ENCODE data around the gene SLC6A3. TPM values are rescaled to one million over a fixed set of nuclear protein-coding genes. Genes with fewer than 3 reads are reported as not detected.

SLC6A3 gene
- total RNA-seq, 1 experiment from 2014 or later: not detected

DNA sequence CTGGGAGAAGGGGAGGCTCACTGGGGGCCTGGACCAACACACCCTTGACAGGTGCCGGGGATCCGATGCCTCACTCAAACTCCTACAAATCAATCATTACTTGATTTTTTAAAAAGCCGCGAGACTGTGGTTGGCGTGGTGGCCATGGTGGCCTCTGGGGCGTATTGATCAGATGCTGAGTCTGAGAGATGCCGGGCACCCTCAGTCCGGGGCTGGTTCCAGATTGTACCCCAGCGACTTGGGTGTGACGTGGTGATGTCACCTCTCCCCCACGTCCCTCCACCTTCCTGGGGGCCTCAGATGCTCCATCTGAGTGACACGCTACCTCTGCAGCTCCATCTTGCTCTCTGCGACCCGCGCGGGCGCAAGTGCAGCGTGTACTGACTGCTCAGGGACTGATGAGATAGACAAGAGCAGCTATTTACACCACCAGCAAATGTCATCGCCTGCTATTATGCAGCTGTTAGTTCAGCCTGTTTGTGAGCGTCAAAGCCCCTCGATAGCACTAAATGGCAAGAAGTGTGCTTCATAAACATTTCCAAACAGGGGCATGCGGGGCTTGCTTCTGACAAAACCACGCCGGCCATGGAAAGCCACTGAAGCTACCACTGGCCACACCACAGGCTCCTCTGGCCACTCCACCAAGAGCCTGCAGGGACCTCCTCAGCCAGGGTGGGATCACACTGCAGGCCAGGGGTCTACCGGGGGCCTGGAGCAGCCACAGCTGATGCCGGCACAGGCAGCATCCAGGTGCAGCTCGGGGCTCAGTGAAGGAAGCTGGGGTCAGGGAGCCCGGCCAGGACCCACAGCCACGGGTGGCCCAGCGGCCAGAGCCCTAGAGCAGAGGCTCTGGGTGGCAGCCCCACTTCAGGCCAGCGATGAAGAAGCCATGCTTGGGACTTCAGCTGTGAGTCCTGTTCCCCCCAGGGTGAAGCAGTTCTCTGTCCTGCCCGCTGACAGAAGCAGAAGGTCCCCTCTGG, 50.1 kb downstream of the SLC6A3 start:
- Histone ChIP-seq H3K4me3 (no peak overlapping the region), H3K36me3 (no peaks in the 10 kb centered on the region), H3K9me3 (peaks cover 12% of the 10 kb centered on the region), H3K27me3 (peaks cover 93% of the 10 kb centered on the region)
- no peak for DNase-seq

DNA sequence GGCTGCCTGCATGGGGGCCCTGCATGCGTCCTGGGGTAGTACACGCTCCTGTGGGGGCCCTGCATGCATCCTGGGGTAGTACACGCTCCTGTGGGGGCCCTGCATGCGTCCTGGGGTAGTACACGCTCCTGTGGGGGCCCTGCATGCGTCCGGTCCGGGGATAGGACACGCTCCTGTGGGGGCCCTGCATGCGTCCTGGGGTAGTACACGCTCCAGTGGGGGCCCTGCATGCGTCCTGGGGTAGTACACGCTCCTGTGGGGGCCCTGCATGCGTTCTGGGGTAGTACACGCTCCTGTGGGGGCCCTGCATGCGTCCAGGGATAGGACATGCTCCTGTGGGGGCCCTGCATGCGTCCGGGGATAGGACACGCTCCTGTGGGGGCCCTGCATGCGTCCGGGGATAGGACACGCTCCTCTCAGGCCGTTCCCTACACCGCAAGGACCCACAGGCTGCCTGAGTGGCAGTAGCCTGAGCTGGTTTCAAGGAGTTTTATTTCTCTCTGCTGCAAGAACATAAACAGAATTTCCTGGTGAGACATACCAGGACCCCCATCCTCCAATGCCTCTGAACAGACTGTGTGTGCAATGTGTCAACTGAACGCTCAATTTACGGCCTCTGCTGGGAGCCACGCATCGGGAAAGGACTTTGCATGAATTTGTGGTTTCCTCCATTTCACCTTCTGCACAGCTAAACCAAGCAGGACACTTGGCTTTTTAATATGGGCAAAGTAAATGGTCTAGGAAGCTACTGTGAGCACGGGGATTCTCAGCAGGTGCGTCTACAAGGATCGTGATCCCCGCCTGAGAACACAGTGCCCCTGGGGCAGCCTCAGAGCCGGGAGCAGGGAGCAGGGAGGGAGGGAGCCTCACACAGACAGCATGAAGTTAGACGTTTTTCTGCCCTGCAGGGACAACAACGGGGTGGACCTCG, 51.4 kb downstream of the SLC6A3 start:
- Histone ChIP-seq H3K27me3 (peaks cover 94% of the 10 kb centered on the region), H3K36me3 (no peaks in the 10 kb centered on the region), H3K4me3 (no peak overlapping the region), H3K9me3 (peaks cover 5% of the 10 kb centered on the region)
- no peak for DNase-seq

GRCh38 chr5:1392801-1393565, 52.3 kb downstream of the SLC6A3 start:
- H3K4me3 ChIP-seq: no peak overlapping the region
- no peaks in the 10 kb centered on the region; the same call in 1 of the 2 replicates for H3K9me3 ChIP-seq
- peaks cover 94% of the 10 kb centered on the region for H3K27me3 ChIP-seq
- DNase-seq: no peak
- no peaks in the 10 kb centered on the region for H3K36me3 ChIP-seq

DNA sequence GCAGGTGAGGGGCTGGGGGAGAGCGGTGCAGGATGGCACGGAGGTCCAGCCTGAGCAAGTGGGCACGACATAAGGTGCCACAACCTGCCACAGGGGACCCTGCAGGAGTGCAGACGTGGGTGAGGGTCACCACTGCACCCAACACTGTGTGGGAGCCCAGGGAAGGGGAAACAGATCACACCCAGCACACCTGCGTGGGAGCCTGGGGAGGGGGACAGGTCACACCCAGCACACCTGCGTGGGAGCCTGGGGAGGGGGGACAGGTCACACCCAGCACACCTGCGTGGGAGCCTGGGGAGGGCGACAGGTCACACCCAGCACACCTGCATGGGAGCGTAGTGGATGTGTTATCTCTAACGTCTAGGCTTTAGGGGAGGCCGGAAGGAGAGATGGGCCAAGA, 53.0 kb downstream of the SLC6A3 start:
- Histone ChIP-seq H3K4me3 (no peak overlapping the region), H3K27me3 (peaks cover 94% of the 10 kb centered on the region), H3K36me3 (no peaks in the 10 kb centered on the region), H3K9me3 (no peaks in the 10 kb centered on the region; the same call in 1 of the 2 replicates)
- DNase-seq: no peak

GRCh38 chr5:1391691-1392090, 53.5 kb downstream of the SLC6A3 start:
- no peaks in the 10 kb centered on the region for H3K36me3 ChIP-seq

GRCh38 chr5:1390861-1391600, 54.2 kb downstream of the SLC6A3 start:
- DNase-seq: no peak
- H3K27me3 ChIP-seq: peaks cover 93% of the 10 kb centered on the region
- no peaks in the 10 kb centered on the region for H3K36me3 ChIP-seq
- H3K9me3 ChIP-seq: no peaks in the 10 kb centered on the region; the same call in 1 of the 2 replicates
- no peak overlapping the region for H3K4me3 ChIP-seq

More at GRCh38 chr5:1391691-1392090, 53.5 kb downstream of the SLC6A3 start:
- H3K27me3 ChIP-seq: peaks cover 93% of the 10 kb centered on the region
- DNase-seq: no peak
- no peaks in the 10 kb centered on the region; the same call in 1 of the 2 replicates for H3K9me3 ChIP-seq
- no peak overlapping the region for H3K4me3 ChIP-seq

DNA sequence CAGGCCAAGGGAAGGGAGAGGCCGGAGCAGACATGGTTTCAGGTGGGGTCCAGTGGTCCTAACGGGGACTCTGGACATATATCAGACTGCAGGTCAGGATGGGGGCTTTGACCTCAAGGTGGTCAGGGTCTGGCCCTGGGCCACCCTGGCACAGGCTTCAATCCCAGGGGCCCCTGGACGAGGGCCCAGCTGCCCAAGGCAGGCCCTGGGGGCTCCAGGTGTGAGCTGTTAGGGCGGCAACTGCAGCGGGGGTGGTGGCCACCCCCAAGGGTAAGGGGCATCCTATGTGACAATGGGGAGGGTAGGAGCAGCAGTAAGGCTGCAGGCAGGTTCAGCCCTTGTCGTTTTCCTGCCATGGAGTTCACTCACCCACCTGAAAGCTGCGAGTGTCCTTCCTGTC, 54.9 kb downstream of the SLC6A3 start:
- Histone ChIP-seq H3K4me3 (no peak overlapping the region), H3K27me3 (peaks cover 93% of the 10 kb centered on the region), H3K36me3 (no peaks in the 10 kb centered on the region), H3K9me3 (no peaks in the 10 kb centered on the region; the same call in 1 of the 2 replicates)
- DNase-seq: no peak

GRCh38 chr5:1388383-1388967, 56.8 kb downstream of the SLC6A3 start:
- Histone ChIP-seq H3K9me3 (no peaks in the 10 kb centered on the region; the same call in 1 of the 2 replicates), H3K36me3 (no peaks in the 10 kb centered on the region), H3K27me3 (peaks cover 84% of the 10 kb centered on the region), H3K4me3 (no peak overlapping the region)
- DNase-seq: no peak

DNA sequence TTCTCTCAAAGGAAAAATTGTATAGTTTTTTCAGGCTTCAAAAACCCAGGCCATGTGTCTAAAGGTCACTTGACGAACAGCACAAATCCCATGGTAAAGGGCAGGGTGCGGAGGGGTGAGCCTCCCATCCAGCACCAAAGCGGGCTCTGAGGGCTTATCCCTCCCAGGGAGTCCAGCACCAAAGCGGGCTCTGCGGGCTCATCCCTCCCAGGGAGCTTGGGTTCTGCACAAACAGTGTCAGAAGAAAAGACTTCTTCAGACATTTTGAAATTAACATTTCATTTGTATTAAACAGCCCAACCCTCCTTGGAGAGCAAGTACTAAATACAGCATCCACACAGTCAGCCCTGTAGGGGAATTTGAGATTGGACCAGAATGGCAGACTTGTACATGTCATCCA, 57.4 kb downstream of the SLC6A3 start:
- no peaks in the 10 kb centered on the region; the same call in 1 of the 2 replicates for H3K9me3 ChIP-seq
- H3K4me3 ChIP-seq: no peak overlapping the region
- peaks cover 78% of the 10 kb centered on the region for H3K27me3 ChIP-seq
- H3K36me3 ChIP-seq: no peaks in the 10 kb centered on the region
- no peak for DNase-seq

DNA sequence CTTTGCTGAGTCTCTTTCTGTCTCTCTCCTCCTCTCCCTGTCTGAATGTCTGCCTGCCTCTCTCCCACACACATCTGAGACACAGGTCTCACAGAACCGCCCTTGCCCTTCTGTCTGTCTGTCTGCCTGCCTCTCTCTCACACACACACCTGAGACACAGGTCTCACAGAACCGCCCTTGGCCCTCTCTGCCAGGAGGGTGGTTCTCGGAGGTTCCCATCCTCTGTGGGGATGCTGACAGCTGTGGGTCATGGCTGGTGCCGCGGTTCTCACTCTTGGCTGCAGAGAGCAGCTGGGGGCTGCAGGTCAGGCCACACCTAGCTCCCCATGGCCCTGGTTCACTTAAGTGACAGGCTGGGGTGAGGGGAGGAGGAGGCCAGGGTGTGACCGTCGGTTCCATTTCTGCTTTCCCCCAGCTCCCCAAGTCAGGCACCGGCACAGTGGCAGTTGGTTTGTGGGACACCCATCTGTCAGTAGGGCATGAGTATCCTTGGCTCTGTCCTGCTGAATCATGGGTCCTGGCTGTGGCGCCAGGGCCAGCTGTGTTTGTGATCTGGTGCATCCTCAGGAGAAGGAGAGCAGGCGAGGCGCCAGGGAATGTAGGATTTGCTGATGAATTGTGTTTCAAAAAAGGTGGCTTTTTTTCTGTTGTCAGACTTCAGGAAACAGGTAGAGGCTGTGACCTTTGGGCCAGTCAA, 58.0 kb downstream of the SLC6A3 start:
- Histone ChIP-seq H3K9me3 (no peaks in the 10 kb centered on the region; the same call in 1 of the 2 replicates), H3K4me3 (no peak overlapping the region), H3K36me3 (no peaks in the 10 kb centered on the region), H3K27me3 (peaks cover 74% of the 10 kb centered on the region)
- peak; percentile 79 for DNase-seq

DNA sequence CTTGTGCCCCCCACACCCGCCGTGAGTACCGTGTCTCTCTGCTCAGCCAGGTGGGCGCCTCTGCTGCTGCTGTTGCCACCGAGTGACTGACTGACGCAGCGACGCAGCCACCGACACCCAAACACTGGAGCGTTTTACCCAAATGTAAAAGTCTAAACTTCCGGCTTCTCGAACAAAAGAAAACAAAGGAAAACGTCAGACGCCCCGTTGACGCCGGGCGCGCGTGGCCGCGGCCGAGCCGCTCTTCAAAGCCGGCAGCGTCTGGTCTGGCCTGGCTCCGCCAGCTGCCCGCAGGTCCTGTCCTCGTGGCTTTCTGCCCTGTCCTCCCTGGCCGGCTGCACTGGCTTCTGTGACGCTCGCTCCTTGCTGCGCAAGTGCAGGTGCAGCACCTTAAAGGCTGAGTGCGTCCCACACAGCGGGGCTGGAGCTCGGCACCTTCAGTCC, 58.9 kb downstream of the SLC6A3 start:
- peak overlapping the region; percentile 35 for H3K4me3 ChIP-seq
- H3K27me3 ChIP-seq: peaks cover 65% of the 10 kb centered on the region
- DNase-seq: no peak
- no peaks in the 10 kb centered on the region for H3K36me3 ChIP-seq
- no peaks in the 10 kb centered on the region; the same call in 1 of the 2 replicates for H3K9me3 ChIP-seq

- peak; percentile 80 for DNase-seq
- H3K9me3 ChIP-seq: no peaks in the 10 kb centered on the region; the same call in 1 of the 2 replicates
- H3K27me3 ChIP-seq: peaks cover 58% of the 10 kb centered on the region
- no peaks in the 10 kb centered on the region for H3K36me3 ChIP-seq
- peak overlapping the region; percentile 35 for H3K4me3 ChIP-seq
Observed at GRCh38 chr5:1385395-1386273, 59.6 kb downstream of the SLC6A3 start.

GRCh38 chr5:1384521-1384920, 60.7 kb downstream of the SLC6A3 start:
- H3K36me3 ChIP-seq: no peaks in the 10 kb centered on the region
- DNase-seq: no peak
- peaks cover 7% of the 10 kb centered on the region for H3K9me3 ChIP-seq
- no peak overlapping the region for H3K4me3 ChIP-seq
- H3K27me3 ChIP-seq: peaks cover 53% of the 10 kb centered on the region

- Histone ChIP-seq H3K9me3 (peaks cover 12% of the 10 kb centered on the region), H3K4me3 (no peak overlapping the region), H3K27me3 (peaks cover 48% of the 10 kb centered on the region), H3K36me3 (no peaks in the 10 kb centered on the region)
- DNase-seq: no peak
Observed at GRCh38 chr5:1383886-1384401, 61.3 kb downstream of the SLC6A3 start.
